ENCODE data around the gene MICAL2.

GRCh38 chr11:12155696-12156095 lies 45.3 kb downstream of the MICAL2 start:
- TF ChIP-seq CTCF (IDR thresholded peaks at IDR 0.05; ENCODE audit: extremely low read depth in 1 of 2, insufficient read depth in 1 of 2, low read depth in 1 of 2, low read length in 2 of 2) (no peak), POLR2AphosphoS5 (IDR thresholded peaks at IDR 0.05; ENCODE audit: insufficient read depth, low read depth, low read length) (no peak), POLR2A (IDR thresholded peaks at IDR 0.05; ENCODE audit: low read depth, low read length) (no peak), JUN (IDR thresholded peaks at IDR 0.05; ENCODE audit: borderline replicate concordance, insufficient read depth, insufficient read length, low read depth) (no peak)

All from endothelial cell of umbilical vein (primary cell).